Activated naive CD8-positive, alpha-beta T cell (primary cell): ENCODE results near the gene FAM200A.
"Not testable (repeated sequence)": the region's sequence is repeated elsewhere in the genome, so short reads cannot be mapped to it uniquely, and the experiment has no call there.

Experiments
- H3K27ac Mint-ChIP-seq: one replicate; pipeline ENCODE4 v1.8.0; 2021; ENCODE audit warnings: mixed read lengths
- H3K27me3 Mint-ChIP-seq: one replicate; pipeline ENCODE4 v1.8.0; 2021; ENCODE audit warnings: mixed read lengths
- H3K36me3 Mint-ChIP-seq: one replicate; pipeline ENCODE4 v1.8.0; 2021; ENCODE audit warnings: mixed read lengths
- H3K4me1 Mint-ChIP-seq: one replicate; pipeline ENCODE4 v1.8.0; 2021; ENCODE audit warnings: low read depth, mixed read lengths
- H3K4me3 Mint-ChIP-seq: one replicate; pipeline ENCODE4 v1.8.0; 2021; ENCODE audit warnings: mild to moderate bottlenecking, mixed read lengths
- H3K9me3 Mint-ChIP-seq: one replicate; pipeline ENCODE4 v1.8.0; 2021; ENCODE audit warnings: low read depth, mixed read lengths

Gene FAM200A

GRCh38 chr7:99563650-99564049, 11.7 kb upstream of the FAM200A start:
- H3K27ac Mint-ChIP-seq: peak overlapping the region; percentile 81
- H3K27me3 Mint-ChIP-seq: no peaks in the 10 kb centered on the region
- H3K36me3 Mint-ChIP-seq: peaks cover 11% of the 10 kb centered on the region
- H3K4me1 Mint-ChIP-seq: peaks cover 50% of the 10 kb centered on the region
- no peaks in the 10 kb centered on the region for H3K9me3 Mint-ChIP-seq
- no peak overlapping the region for H3K4me3 Mint-ChIP-seq

DNA sequence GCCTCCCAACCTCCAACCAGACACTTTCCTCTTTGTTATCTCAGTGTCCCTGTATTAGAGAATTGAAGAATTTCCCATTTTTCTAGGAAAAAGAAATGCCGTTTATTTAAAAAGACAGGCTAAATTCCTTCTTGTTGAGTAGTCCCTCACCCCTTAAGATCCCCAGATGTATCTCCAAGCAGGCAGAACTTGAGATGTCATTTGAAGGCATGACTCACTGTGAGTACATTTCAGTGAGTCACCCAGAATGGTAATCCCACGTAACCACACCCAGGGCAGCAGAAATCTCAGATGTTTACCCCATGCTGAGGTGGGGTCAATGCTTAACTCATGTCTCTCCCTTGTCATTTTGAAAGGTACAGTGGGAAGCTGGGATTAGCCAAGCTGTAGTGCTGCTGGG, 10.9 kb upstream of the FAM200A start:
- Mint-ChIP-seq H3K36me3 (peaks cover 13% of the 10 kb centered on the region), H3K4me1 (peaks cover 53% of the 10 kb centered on the region), H3K4me3 (peak overlapping the region; percentile 63), H3K27ac (peak overlapping the region; percentile 91), H3K27me3 (no peaks in the 10 kb centered on the region), H3K9me3 (no peaks in the 10 kb centered on the region)

DNA sequence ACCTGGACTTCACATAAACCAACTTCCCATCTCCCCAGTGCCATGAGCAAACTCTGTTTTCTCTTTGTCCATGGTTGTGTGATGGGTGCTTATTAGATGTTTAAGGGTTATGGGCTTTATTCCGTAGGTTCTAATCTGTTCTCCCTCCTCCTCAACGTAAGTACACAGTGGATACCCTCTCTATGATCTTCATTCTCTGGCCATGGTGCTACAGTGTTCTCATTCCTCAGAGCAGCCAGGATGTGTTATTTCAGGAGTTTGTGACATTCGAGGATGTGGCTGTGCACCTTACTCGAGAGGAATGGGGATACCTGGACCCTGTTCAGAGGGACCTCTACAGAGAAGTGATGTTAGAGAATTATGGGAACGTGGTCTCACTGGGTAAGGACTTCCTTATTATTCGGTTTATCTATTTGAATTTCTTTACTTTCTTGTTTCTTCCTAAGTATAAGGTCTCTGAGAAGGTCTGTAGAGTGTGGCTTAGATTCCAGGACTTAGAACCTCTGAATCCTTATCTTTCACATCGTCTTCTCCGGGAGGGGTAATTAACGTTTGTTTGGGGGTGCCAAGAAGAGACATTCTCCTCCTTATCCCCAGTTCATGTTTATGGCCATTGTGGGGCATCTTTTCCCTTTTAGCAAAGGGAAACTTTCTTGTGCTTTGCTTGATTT, 10.3 kb upstream of the FAM200A start:
- Mint-ChIP-seq H3K36me3 (peaks cover 16% of the 10 kb centered on the region), H3K4me3 (peak overlapping the region; percentile 63), H3K27ac (peak overlapping the region; percentile 91), H3K9me3 (no peaks in the 10 kb centered on the region), H3K4me1 (peaks cover 59% of the 10 kb centered on the region), H3K27me3 (no peaks in the 10 kb centered on the region)

- peak overlapping the region; percentile 100 for H3K4me3 Mint-ChIP-seq
- H3K9me3 Mint-ChIP-seq: no peaks in the 10 kb centered on the region
- H3K27ac Mint-ChIP-seq: peak overlapping the region; percentile 91
- H3K27me3 Mint-ChIP-seq: no peaks in the 10 kb centered on the region
- peaks cover 64% of the 10 kb centered on the region for H3K4me1 Mint-ChIP-seq
- peaks cover 17% of the 10 kb centered on the region for H3K36me3 Mint-ChIP-seq
These were observed 9.8 kb upstream of the FAM200A start for GRCh38 chr7:99561737-99562051.

DNA sequence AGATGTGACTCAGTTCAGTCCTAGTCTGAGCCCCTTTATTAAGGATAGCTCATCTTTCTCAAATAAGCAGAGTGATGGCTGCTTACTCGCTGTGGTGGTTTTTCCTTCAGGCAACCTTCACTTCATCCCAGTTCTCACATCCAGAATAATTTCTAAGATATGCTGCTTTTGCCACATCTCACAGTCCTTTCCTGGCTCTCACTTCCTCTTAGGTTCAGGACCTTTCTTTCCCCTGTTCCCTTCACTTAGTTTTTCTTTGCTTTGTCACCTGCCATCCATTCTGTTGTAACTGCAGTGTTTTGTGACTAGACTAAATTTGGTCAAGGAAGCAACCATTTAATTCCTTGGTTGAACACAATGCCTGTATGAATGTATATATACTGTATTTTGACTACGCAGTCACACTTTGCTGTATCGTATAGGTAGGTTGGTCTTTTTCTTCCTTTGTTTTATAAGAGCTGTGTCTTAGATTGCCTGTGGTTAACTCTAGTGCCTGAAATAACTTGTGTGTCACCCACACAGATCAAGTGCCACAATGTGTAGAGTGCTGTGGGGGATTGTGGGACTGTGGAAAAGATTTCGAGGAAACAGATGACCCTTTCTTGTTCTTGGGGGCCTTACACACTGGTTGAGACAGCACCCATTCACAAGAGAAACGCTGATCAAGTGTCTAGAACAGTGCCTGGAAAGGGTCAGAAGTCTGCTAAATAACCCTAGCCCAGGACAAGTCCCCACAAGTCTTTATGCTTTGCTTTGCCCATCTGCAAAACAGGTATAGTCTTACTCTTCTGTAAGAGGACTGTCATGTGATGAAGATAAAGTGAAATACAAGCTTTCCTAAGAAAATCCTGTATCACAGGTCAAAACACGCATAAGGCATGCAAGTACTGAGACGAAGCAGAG, 9.2 kb upstream of the FAM200A start:
- H3K27me3 Mint-ChIP-seq: no peaks in the 10 kb centered on the region
- peaks cover 65% of the 10 kb centered on the region for H3K4me1 Mint-ChIP-seq
- no peaks in the 10 kb centered on the region for H3K9me3 Mint-ChIP-seq
- H3K36me3 Mint-ChIP-seq: peaks cover 17% of the 10 kb centered on the region
- peak overlapping the region; percentile 100 for H3K4me3 Mint-ChIP-seq
- H3K27ac Mint-ChIP-seq: peak overlapping the region; percentile 81

GRCh38 chr7:99559175-99559915, 7.4 kb upstream of the FAM200A start:
- Mint-ChIP-seq H3K4me3 (peak overlapping the region; percentile 100), H3K4me1 (peaks cover 67% of the 10 kb centered on the region), H3K36me3 (peaks cover 22% of the 10 kb centered on the region), H3K27ac (peak overlapping the region; percentile 99), H3K9me3 (no peaks in the 10 kb centered on the region), H3K27me3 (no peaks in the 10 kb centered on the region)

DNA sequence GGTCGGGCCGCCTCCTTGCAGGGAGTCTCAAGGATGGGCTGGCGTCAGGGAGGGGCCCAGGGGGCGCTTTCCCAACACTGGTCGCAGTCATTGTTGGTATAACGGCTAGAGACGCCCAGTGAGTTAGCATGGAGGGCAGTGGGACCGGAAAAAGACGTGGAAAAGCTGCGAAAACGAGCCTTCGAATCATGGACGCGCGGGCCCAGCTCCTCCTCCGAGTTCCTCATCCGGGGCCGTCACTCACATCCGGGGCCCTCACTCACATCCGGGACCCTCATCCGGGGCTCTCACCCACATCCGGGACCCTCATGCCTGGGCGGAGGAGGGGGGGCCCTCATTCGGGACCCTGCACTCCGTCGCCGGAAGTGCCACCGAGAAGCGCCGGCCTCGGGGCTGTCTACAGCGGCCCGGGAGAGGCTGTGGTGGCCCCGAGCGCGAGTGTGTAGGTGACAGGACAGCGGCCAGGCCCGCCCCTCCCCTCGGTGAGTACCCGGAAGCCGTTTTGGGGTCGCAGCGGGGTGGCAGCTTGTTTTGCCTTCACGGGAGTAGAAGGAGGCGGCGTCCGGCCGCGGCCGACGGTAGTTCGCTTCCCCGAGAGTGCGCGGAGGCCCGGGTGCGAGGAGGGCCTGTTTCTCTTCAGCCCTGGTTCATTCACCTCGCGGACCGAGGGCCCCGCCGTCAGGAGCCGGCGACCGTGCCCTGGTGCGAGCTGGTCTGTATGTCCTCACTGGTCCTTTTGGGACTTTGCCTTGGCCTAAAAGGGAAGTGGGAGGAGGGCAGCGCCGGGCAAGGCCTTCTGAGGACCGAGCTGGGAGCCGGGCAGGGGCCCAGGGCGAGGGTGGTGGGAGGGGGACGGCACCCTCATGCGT, 6.6 kb upstream of the FAM200A start, which contains the start of gene ZNF655:
ZNF655 (plus strand) TSS at position 337 of the 869 bp plus-strand sequence. CDS start 1,918 bp downstream, outside the sequence.
- H3K27ac Mint-ChIP-seq: peak within 1 kb of the TSS; percentile 99
- no peaks in the 10 kb centered on the region for H3K9me3 Mint-ChIP-seq
- H3K4me3 Mint-ChIP-seq: peak within 1 kb of the TSS; percentile 100
- peaks cover 62% of the 10 kb centered on the region for H3K4me1 Mint-ChIP-seq
- H3K36me3 Mint-ChIP-seq: peaks cover 19% of the 10 kb centered on the region
- H3K27me3 Mint-ChIP-seq: no peaks in the 10 kb centered on the region

DNA sequence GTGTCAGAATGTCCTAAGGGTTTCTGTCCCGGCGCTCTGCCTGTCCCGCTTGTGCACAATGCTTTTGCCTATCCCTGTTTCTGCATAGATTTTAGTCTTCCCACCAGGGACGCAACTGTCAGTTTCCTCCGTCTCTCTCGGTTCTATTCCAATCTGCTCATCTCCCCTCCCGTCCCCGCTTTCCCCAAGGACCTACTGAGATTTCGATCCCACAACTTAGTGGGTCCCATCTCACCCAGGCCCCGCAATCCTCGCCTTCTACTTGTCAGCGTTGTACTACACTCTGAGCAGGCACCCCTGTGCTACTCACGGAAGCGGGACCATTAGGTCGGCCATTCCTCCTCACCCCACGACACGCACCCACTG, 6.0 kb upstream of the FAM200A start:
- H3K27me3 Mint-ChIP-seq: no peaks in the 10 kb centered on the region
- H3K4me1 Mint-ChIP-seq: peaks cover 64% of the 10 kb centered on the region
- peak overlapping the region; percentile 100 for H3K4me3 Mint-ChIP-seq
- H3K9me3 Mint-ChIP-seq: no peaks in the 10 kb centered on the region
- H3K27ac Mint-ChIP-seq: peak overlapping the region; percentile 99
- H3K36me3 Mint-ChIP-seq: peaks cover 18% of the 10 kb centered on the region

GRCh38 chr7:99557196-99557607, 5.3 kb upstream of the FAM200A start:
- peaks cover 63% of the 10 kb centered on the region for H3K4me1 Mint-ChIP-seq

GRCh38 chr7:99554939-99555338, 3.0 kb upstream of the FAM200A start:
- peaks cover 50% of the 10 kb centered on the region for H3K4me1 Mint-ChIP-seq
- H3K27ac Mint-ChIP-seq: peak overlapping the region; percentile 58
- H3K4me3 Mint-ChIP-seq: no peak overlapping the region
- no peaks in the 10 kb centered on the region for H3K27me3 Mint-ChIP-seq
- H3K9me3 Mint-ChIP-seq: no peaks in the 10 kb centered on the region
- peaks cover 11% of the 10 kb centered on the region for H3K36me3 Mint-ChIP-seq

More at GRCh38 chr7:99557196-99557607, 5.3 kb upstream of the FAM200A start:
- H3K4me3 Mint-ChIP-seq: peak overlapping the region; percentile 100
- peaks cover 13% of the 10 kb centered on the region for H3K36me3 Mint-ChIP-seq
- H3K27ac Mint-ChIP-seq: peak overlapping the region; percentile 99
- no peaks in the 10 kb centered on the region for H3K27me3 Mint-ChIP-seq
- H3K9me3 Mint-ChIP-seq: no peaks in the 10 kb centered on the region

GRCh38 chr7:99553039-99553438, 1.1 kb upstream of the FAM200A start:
- H3K27ac Mint-ChIP-seq: peak overlapping the region; percentile 59
- no peaks in the 10 kb centered on the region for H3K27me3 Mint-ChIP-seq
- peaks cover 54% of the 10 kb centered on the region for H3K4me1 Mint-ChIP-seq
- H3K36me3 Mint-ChIP-seq: peaks cover 17% of the 10 kb centered on the region
- H3K4me3 Mint-ChIP-seq: peak overlapping the region; percentile 56
- no peaks in the 10 kb centered on the region for H3K9me3 Mint-ChIP-seq

DNA sequence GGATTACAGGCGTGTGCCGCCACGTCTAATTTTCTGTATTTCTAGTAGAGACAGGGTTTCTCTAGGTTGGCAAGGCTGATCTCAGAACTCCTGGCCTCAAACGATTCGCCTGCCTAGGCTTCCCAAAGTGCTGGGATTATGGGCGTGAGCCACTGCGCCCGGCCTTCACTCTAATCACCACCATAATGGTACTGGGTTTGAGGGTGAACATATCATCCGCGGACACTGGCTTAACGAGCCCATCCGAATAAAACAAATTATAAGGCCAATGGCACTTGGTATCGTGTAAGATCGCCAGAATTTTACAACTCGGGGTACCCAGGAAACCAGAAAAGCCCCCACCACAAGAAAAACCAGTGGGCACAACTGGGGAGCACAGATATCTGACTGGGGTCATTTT, 580 bp downstream of the FAM200A start:
- peaks cover 40% of the 10 kb centered on the region for H3K4me1 Mint-ChIP-seq
- H3K9me3 Mint-ChIP-seq: no peaks in the 10 kb centered on the region
- peak overlapping the region; percentile 95 for H3K4me3 Mint-ChIP-seq
- H3K36me3 Mint-ChIP-seq: peaks cover 16% of the 10 kb centered on the region
- H3K27me3 Mint-ChIP-seq: no peaks in the 10 kb centered on the region
- peak overlapping the region; percentile 83 for H3K27ac Mint-ChIP-seq

DNA sequence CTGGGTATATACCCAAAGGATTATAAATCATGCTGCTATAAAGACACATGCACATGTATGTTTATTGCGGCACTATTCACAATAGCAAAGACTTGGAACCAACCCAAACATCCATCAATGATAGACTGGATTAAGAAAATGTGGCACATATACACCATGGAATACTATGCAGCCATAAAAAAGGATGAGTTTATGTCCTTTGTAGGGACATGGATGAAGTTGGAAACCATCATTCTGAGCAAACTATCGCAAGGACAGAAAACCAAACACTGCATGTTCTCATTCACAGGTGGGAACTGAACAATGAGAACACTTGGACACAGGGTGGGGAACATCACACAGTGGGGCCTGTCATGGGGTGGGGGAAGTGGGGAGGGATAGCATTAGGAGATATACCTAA, 2.4 kb downstream of the FAM200A start:
- Mint-ChIP-seq H3K4me3 (peak overlapping the region; percentile 57), H3K4me1 (peaks cover 28% of the 10 kb centered on the region), H3K36me3 (peaks cover 12% of the 10 kb centered on the region)
- not testable (repeated sequence) for H3K27me3 Mint-ChIP-seq, H3K27ac Mint-ChIP-seq, H3K9me3 Mint-ChIP-seq

DNA sequence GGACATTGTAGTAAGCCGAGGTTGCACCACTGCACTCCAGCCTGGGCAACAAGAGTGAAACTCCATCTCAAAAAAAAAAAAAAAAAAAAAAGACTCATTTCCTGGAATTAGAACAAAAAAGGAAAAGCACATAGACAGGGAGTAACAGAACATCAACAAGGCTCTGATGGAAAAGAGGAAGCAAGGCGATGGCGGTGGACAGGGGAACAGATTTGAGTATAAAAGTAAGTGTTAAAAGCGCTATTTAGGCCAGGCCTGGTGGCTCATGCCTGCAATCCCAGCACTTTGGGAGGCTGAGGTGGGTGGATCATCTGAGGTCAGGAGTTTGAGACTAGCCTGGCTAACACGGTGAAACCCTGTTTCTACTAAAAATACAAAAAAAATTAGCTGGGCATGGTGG, 6.6 kb downstream of the FAM200A start:
- H3K4me3 Mint-ChIP-seq, H3K27ac Mint-ChIP-seq, H3K9me3 Mint-ChIP-seq, H3K4me1 Mint-ChIP-seq, H3K27me3 Mint-ChIP-seq: not testable (repeated sequence)
- peaks cover 15% of the 10 kb centered on the region for H3K36me3 Mint-ChIP-seq
